HG03135 (cell line): Measurements from ENCODE around the gene CBX2.

ENCODE experiments used
- ATAC-seq: cut with Tn5 transposase; IDR thresholded peaks from one replicate; pipeline ENCODE4 v1.9.1; 2021; ENCODE audit warnings: mild to moderate bottlenecking, moderate library complexity; ENCODE audit not compliant: unreplicated experiment

CBX2 gene

GRCh38 chr17:79785900-79786810, 8.2 kb downstream of the CBX2 start:
- no peak for ATAC-seq

- ATAC-seq: no peak
These were observed 9.1 kb downstream of the CBX2 start for GRCh38 chr17:79786930-79787643.

GRCh38 chr17:79788455-79788854, 10.5 kb downstream of the CBX2 start:
- no peak for ATAC-seq

GRCh38 chr17:79788989-79789942, 11.3 kb downstream of the CBX2 start:
- no peak for ATAC-seq

- no peak for ATAC-seq
These were observed 12.2 kb downstream of the CBX2 start for GRCh38 chr17:79789943-79790804.

GRCh38 chr17:79790805-79791734, 13.1 kb downstream of the CBX2 start:
- no peak for ATAC-seq

- ATAC-seq: no peak
These were observed 13.8 kb downstream of the CBX2 start for GRCh38 chr17:79791735-79792161.

- ATAC-seq: no peak
These were observed 14.5 kb downstream of the CBX2 start for GRCh38 chr17:79792341-79792871.

- no peak for ATAC-seq
These were observed 15.3 kb downstream of the CBX2 start for GRCh38 chr17:79792984-79793923.

- ATAC-seq: no peak
These were observed 16.0 kb downstream of the CBX2 start for GRCh38 chr17:79793924-79794304.

GRCh38 chr17:79794659-79795511, 16.9 kb downstream of the CBX2 start:
- ATAC-seq: no peak

GRCh38 chr17:79795795-79796443, 18.0 kb downstream of the CBX2 start:
- no peak for ATAC-seq

GRCh38 chr17:79796444-79796762, 18.5 kb downstream of the CBX2 start:
- ATAC-seq: no peak

- ATAC-seq: peak; percentile 79
These were observed 19.0 kb downstream of the CBX2 start, which contains the start of gene CBX8 for GRCh38 chr17:79796763-79797491. CBX8 (minus strand) TSS chr17:79797077; CDS start chr17:79796998, 79 bp downstream.

GRCh38 chr17:79797492-79798298, 19.7 kb downstream of the CBX2 start:
- ATAC-seq: peak; percentile 7
